K562 treated with DMSO at 1 percent for 4 hours (cell line): ENCODE data around the gene ACTL10. TPM values are rescaled to one million over a fixed set of nuclear protein-coding genes. Genes with fewer than 3 reads are reported as not detected.

ENCODE experiments used
- total RNA-seq: library from RNA; unstranded; fragments of 300-600 nt; gene quantifications from 2 replicates; pipeline ENCODE4 v1.2.3, GENCODE V29; 2022; ENCODE audit not compliant: insufficient read depth

ACTL10 gene
- not detected in 2 replicates for total RNA-seq

DNA sequence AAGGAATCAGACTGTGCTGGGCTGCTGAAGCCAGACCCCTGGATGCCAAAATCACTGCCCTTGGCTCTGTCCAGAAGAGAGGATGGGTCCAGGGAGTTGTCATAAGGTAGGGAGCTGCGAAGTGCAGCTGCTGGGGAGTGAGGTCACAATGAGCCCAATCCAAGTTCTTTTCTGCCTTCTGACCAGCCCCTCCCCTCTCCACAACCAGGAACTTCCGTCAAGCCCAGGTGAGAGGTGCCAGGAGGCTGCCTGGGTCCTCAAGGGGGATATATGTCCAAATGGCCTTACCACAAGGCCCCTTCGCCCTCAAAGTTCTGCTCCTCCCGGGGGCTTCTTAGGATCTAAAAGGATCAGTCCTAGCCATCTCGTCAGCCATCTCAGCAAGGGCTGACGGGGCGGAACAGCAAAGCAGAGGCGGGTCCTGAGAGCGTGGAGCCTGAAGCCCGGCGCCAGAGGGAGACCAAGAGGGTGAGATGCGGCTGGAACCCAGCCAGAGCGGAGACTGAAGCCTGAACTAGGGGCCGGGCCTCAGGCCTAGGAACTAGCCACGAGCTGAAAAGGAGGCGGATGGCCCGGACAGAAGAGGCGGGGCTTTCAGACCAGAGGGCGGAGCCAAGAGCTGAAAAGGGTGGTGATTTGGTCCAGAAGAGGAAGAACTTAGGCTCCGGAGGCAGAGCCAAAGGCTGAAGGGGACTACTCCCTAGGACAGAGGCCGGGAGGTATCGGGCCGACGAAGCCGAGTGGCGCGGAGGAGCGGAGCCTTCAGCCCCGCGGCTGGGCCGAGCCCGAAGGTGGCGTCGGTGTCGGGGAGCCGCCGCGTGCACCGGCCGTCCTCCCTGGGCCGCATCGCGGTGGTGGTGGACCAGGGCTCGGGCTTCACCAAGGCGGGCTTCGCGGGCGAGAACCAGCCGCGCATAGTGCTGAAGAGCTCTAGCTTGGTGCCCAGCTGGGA, at the start of gene ACTL10:
TSS of gene ACTL10 (plus strand) at position 651 of the 952 bp plus-strand sequence. CDS start 555 bp downstream, outside the sequence.

DNA sequence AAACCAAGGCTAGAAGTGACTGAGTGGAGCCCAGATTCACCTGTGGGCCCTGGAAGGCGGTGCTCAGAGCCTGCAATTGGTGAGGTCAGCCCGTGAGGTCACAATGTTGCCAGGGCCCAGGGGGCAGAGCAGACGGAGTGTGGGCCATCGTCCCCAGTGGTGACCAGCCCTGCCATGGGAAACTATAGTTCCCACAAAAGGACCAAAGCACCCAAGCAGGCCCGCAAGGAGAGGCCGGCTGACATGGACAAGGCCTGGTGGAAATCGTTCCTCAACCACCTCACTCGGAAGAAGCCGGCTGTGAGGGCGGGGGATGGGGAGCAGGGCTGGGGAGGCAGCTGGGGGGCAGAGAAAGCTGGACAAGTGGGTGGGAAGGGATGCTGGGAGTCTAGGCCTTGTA, 4.6 kb upstream of the ACTL10 start, which contains the start of gene C20orf144:
TSS of gene C20orf144 (plus strand) at position 156 of the 400 bp plus-strand sequence. CDS start at position 175, 19 bp downstream.

DNA sequence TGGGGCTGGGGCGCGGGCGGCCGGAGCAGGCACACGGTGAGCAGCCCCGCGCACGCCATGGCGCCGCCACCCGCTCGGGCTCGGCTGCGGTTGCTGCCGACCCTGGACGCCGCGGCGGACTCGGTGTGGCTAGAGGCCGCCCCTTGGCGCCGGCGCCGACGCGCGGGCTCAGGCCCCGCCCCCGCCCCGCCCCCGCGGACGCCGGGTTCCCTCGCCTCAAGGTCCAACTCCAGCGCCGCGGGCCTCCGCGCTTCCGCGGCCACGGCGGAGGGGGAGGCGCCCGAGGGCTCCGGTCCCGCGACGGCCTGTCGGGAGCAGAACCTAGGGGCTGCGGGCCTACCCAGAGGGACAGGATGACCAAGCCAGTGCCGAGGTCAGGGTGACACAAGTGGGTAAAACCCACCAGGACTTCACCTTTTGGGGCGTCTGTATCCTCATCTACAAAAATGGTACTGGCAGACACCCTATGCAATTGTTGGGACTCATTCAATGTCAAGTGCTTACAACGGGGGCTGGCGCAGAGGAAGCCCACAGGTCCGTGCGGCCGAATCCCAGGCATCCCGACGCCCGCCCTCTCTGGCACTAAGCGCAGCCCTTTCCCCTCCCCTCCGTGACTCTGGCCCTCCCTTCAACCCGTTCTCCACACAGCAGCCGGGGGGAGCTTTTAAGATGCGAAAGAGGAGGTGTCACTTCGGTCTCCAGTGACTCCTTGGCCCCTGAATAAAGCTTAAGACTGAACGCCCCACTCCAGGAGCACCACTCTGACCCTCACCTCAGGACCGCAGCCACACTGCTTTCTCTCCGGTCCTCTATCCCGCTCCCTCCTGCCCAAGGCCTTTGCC, 7.8 kb downstream of the ACTL10 start, which contains the start of gene NECAB3:
TSS of gene NECAB3 (minus strand) at position 135 of the 842 bp plus-strand sequence. CDS start at position 59, 76 bp downstream.

DNA sequence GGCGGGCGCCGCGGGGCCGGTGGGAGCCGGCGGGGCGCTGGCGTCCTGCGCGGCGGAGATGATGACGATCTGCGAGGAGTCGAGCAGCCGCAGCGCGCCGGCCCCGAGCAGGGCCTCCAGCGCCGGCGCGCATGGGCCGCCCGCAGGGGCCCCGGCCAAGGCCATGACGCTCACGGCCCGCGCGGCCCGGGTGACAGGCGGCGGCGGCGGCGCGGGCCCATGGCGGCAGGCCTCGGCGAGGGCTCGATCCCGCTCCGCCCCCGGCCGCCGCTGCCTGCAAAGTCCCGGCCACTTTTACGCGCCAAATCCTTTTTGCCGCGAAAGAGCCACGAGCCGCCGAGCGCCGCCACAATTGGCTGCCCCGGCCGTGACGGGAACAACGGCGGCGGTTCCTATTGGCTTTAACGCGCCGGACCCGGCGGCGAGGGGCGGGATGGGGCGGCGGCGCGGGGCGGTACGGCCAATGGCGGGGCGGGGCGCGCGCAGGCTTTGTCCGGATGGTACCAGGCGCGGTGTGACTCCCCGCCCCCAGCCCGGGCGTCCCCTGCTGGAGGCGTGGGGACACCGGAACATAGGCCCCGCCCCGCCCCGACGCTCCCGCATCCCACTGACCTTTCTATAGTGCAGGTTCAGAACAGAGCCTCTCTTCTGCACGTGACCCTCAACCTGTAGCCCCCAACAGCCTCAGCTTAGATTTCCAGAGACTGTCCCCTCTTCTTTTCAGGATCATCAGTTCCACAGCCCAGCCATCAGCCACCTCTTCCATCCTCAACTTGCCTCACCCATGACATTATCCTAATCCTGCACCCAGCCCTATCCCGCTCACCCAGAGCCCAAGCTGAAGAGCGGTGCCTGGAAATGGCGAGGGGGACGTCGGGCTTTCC, 19.6 kb downstream of the ACTL10 start, which contains the start of gene E2F1:
TSS of gene E2F1 (minus strand) at position 286 of the 884 bp plus-strand sequence. CDS start at position 165, 121 bp downstream.

Other genes starting within 250 kb of the ACTL10 start
- 9.4 and 13.7 TPM in 2 replicates for gene SNTA1, start 223.2 kb upstream of the ACTL10 start, total RNA-seq
- gene CBFA2T2, start 176.8 kb upstream of the ACTL10 start, total RNA-seq = 12.6 and 17.7 TPM in 2 replicates
- gene C20orf144, start 4.6 kb upstream of the ACTL10 start, total RNA-seq = not detected in 2 replicates
- 44.9 and 45.2 TPM in 2 replicates for gene NECAB3, start 7.5 kb downstream of the ACTL10 start, total RNA-seq
- gene E2F1, start 19.4 kb downstream of the ACTL10 start, total RNA-seq = 38.2 and 50.8 TPM in 2 replicates
- gene PXMP4, start 53.4 kb downstream of the ACTL10 start, total RNA-seq = 6.5 and 9.0 TPM in 2 replicates
- 1.8 and 3.6 TPM in 2 replicates for gene ZNF341, start 65.1 kb downstream of the ACTL10 start, total RNA-seq
- 84.5 and 86.3 TPM in 2 replicates for gene CHMP4B, start 144.4 kb downstream of the ACTL10 start, total RNA-seq